T-helper 1 cell treated with Interleukin-12 subunit alpha and Interleukin-12 subunit beta and Interleukin-4 antibody, amounts not matched to agents 30 μg/mL and 1 μg/mL, for 36 hours (primary cell): Measurements from ENCODE around the gene UBE4A.
A peak's percentile ranks its signal among the peaks of the same experiment; 100 is the strongest.
"Not testable (repeated sequence)": the region's sequence is repeated elsewhere in the genome, so short reads cannot be mapped to it uniquely, and the experiment has no call there.

ENCODE experiments used
- H3K27ac Mint-ChIP-seq: one replicate; pipeline ENCODE4 v1.8.0; 2021; ENCODE audit warnings: mild to moderate bottlenecking, mixed read lengths
- H3K27me3 Mint-ChIP-seq: one replicate; pipeline ENCODE4 v1.8.0; 2021; ENCODE audit warnings: low read depth, mixed read lengths
- H3K36me3 Mint-ChIP-seq: one replicate; pipeline ENCODE4 v1.8.0; 2021; ENCODE audit warnings: low read depth, mixed read lengths
- H3K4me1 Mint-ChIP-seq: one replicate; pipeline ENCODE4 v1.8.0; 2021; ENCODE audit warnings: low read depth, mixed read lengths
- H3K4me3 Mint-ChIP-seq: one replicate; pipeline ENCODE4 v1.8.0; 2021; ENCODE audit warnings: mild to moderate bottlenecking, moderate library complexity, mixed read lengths
- H3K9me3 Mint-ChIP-seq: one replicate; pipeline ENCODE4 v1.8.0; 2021; ENCODE audit warnings: mixed read lengths

Gene UBE4A

DNA sequence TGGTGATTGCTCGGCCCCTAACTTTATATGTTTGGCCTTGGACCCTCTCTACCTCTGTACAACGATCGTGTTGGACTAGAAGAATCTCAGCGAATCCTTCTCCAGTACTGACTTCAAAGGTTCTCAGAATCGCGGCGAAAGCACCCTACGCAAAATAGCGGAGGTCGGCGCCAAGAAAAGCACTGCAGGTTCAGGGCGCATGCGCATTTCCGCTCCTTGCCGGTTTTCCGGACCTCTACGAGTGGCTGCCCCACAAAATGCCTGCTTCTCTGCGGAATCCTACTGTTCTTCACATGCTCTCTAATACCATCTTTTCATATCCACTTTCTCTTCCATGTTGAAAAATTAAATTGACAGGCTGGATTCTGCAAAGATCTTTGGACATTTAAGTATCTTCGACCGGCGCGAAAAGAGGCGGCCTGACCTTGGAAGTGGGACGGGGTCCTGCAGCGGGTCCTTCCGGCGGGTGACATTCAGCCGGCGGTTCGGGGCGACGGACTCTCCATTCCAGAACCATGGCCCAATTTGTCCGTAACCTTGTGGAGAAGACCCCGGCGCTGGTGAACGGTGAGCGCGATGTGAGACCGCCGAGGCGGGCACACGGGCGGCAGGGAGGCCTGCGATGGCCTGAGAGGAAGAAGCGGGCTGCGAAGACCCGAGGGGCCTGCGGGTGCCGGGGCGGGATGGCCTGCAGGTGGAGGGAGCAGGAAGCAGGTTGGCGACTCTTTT, 41.9 kb downstream of the UBE4A start, which contains the start of gene ATP5MG:
ATP5MG (plus strand) TSS at position 456 of the 729 bp plus-strand sequence; CDS start at position 516, 60 bp downstream.
- peak within 1 kb of the TSS; percentile 98 for H3K27ac Mint-ChIP-seq
- peaks cover 34% of the 10 kb centered on the region for H3K36me3 Mint-ChIP-seq
- H3K9me3 Mint-ChIP-seq = no peaks in the 10 kb centered on the region

DNA sequence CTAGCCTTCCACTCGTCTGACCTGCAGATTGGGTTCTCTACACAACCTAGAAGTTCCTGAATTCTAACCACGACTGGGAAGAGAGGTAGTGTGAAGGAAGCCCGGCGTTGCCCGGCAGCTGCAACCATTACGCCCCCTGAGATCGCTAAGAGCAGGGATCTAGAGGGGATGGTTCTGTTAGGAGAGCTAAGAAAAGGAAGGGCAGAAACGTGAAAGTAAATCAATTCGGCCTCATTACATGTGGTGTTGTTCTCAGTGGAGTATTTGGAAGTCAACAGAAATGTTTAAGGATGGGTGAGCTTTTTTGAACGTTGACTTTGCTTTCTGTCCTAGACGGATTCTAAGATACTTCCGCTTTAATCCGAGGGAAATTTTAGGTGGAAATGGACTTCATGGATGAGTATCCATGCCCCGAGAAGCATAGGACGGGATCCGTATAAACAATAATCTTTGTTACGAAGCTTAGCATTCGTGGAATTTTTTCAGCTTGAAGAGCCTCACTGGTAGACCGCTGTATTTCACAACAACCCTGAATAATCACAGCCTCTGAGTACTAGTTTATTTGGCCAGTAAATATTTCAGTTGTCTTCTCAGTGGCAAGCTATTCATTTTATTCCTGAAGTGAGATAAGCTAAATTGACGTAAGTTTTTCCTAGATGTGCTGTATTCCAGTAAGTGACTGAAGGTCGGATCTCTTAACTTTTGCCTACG, 42.6 kb downstream of the UBE4A start:
- peaks cover 30% of the 10 kb centered on the region for H3K36me3 Mint-ChIP-seq
- peak overlapping the region; percentile 98 for H3K27ac Mint-ChIP-seq
- no peaks in the 10 kb centered on the region for H3K9me3 Mint-ChIP-seq
- H3K4me1 Mint-ChIP-seq = peaks cover 51% of the 10 kb centered on the region
- peak overlapping the region; percentile 92 for H3K4me3 Mint-ChIP-seq
- H3K27me3 Mint-ChIP-seq = no peaks in the 10 kb centered on the region

More for the DNA sequence above, 41.9 kb downstream of the UBE4A start, which contains the start of gene ATP5MG:
- H3K27me3 Mint-ChIP-seq = no peaks in the 10 kb centered on the region
- peaks cover 56% of the 10 kb centered on the region for H3K4me1 Mint-ChIP-seq
- H3K4me3 Mint-ChIP-seq = peak within 1 kb of the TSS; percentile 92

DNA sequence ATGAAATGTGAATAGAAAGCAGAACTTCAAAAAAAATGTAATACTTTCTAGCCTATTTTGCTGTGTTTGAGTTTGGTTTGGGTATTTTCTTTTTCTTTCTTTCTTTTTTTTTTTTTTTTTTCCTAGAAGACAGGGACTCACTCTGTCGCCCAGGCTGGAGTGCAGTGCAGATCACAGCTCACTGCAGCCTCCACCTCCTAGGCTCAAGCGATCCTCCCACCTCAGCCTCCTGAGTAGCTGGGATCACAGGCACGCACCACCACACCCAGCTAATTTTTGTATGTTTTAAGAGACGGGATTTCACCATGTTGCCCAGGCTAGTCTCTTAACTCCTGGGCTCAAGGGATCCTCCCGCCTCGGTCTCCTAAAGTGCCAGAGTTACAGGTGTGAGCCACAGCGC, 43.2 kb downstream of the UBE4A start:
- peak overlapping the region; percentile 92 for H3K4me3 Mint-ChIP-seq

DNA sequence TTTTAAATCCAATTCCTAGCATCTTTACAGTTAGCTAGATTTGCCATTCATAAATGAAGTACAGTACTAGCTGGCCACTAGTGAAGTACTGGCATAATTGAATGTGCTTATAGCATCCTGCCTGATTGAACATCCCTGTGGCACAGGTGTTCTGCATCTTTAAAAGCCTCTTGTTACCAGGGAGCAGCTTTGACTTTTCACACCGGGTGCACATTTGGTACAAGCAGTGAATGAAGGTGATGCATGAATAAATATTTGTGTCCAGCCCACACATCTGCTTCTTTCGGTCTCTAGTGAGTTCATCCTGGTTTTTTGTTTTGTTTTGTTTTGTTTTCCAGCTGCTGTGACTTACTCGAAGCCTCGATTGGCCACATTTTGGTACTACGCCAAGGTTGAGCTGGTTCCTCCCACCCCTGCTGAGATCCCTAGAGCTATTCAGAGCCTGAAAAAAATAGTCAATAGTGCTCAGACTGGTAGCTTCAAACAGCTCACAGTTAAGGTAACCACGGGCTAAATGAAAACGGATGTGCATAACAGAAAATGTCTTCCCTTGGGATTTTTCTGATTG, 47.3 kb downstream of the UBE4A start:
- H3K36me3 Mint-ChIP-seq = peaks cover 35% of the 10 kb centered on the region
- no peak overlapping the region for H3K4me3 Mint-ChIP-seq
- H3K4me1 Mint-ChIP-seq = peaks cover 20% of the 10 kb centered on the region
- no peak overlapping the region for H3K27ac Mint-ChIP-seq
- no peaks in the 10 kb centered on the region for H3K9me3 Mint-ChIP-seq
- H3K27me3 Mint-ChIP-seq = no peaks in the 10 kb centered on the region

More for the DNA sequence above, 43.2 kb downstream of the UBE4A start:
- H3K27ac Mint-ChIP-seq = peak overlapping the region; percentile 98
- not testable (repeated sequence) for H3K9me3 Mint-ChIP-seq, H3K27me3 Mint-ChIP-seq
- peaks cover 46% of the 10 kb centered on the region for H3K4me1 Mint-ChIP-seq
- H3K36me3 Mint-ChIP-seq = peaks cover 28% of the 10 kb centered on the region

GRCh38 chr11:118410055-118410745, 50.8 kb downstream of the UBE4A start:
- Mint-ChIP-seq H3K4me3 (no peak overlapping the region), H3K4me1 (peaks cover 7% of the 10 kb centered on the region), H3K36me3 (peaks cover 23% of the 10 kb centered on the region), H3K27ac (no peak overlapping the region), H3K9me3 (no peaks in the 10 kb centered on the region), H3K27me3 (no peaks in the 10 kb centered on the region)

- Mint-ChIP-seq H3K27ac (no peak overlapping the region), H3K4me3 (no peak overlapping the region)
Observed at GRCh38 chr11:118411530-118411929, 52.1 kb downstream of the UBE4A start.

GRCh38 chr11:118412921-118413320, 53.5 kb downstream of the UBE4A start:
- no peak overlapping the region for H3K27ac Mint-ChIP-seq
- H3K4me1 Mint-ChIP-seq = peaks cover 1% of the 10 kb centered on the region
- no peaks in the 10 kb centered on the region for H3K9me3 Mint-ChIP-seq
- H3K4me3 Mint-ChIP-seq = no peak overlapping the region
- peaks cover 20% of the 10 kb centered on the region for H3K36me3 Mint-ChIP-seq
- H3K27me3 Mint-ChIP-seq = no peaks in the 10 kb centered on the region

More at GRCh38 chr11:118411530-118411929, 52.1 kb downstream of the UBE4A start:
- H3K27me3 Mint-ChIP-seq = no peaks in the 10 kb centered on the region
- no peaks in the 10 kb centered on the region for H3K9me3 Mint-ChIP-seq
- H3K36me3 Mint-ChIP-seq = peaks cover 20% of the 10 kb centered on the region
- H3K4me1 Mint-ChIP-seq = peaks cover 1% of the 10 kb centered on the region

GRCh38 chr11:118415062-118415738, 55.8 kb downstream of the UBE4A start:
- peaks cover 2% of the 10 kb centered on the region for H3K4me1 Mint-ChIP-seq

DNA sequence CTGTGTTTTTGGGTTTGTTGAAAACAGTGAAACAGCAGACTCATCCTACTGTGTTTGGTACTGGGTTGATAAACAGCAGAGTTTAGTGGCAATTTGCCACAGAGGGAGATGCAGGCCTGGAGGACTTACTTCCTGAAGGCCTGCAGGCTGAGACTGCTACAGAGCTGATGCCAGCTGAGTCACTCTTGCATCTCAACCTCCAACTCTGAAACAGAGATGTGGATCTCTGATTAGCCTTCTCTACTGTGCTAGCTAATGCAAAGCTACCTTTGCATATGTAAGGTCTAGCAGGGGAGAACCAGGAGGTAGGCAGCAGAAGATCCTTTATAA, 56.3 kb downstream of the UBE4A start:
- Mint-ChIP-seq H3K36me3 (peaks cover under 1% of the 10 kb centered on the region), H3K27ac (no peak overlapping the region), H3K4me1 (peaks cover 2% of the 10 kb centered on the region), H3K27me3 (no peaks in the 10 kb centered on the region), H3K9me3 (no peaks in the 10 kb centered on the region), H3K4me3 (no peak overlapping the region)

More at GRCh38 chr11:118415062-118415738, 55.8 kb downstream of the UBE4A start:
- Mint-ChIP-seq H3K27me3 (no peaks in the 10 kb centered on the region), H3K9me3 (no peaks in the 10 kb centered on the region), H3K4me3 (no peak overlapping the region), H3K27ac (no peak overlapping the region), H3K36me3 (peaks cover 4% of the 10 kb centered on the region)

- not testable (repeated sequence) for H3K9me3 Mint-ChIP-seq, H3K27ac Mint-ChIP-seq, H3K36me3 Mint-ChIP-seq, H3K4me3 Mint-ChIP-seq, H3K27me3 Mint-ChIP-seq, H3K4me1 Mint-ChIP-seq
Observed at GRCh38 chr11:118416900-118417299, 57.5 kb downstream of the UBE4A start.

- Mint-ChIP-seq H3K27me3 (no peaks in the 10 kb centered on the region), H3K4me3 (no peak overlapping the region), H3K4me1 (peaks cover 2% of the 10 kb centered on the region), H3K36me3 (no peaks in the 10 kb centered on the region), H3K9me3 (no peaks in the 10 kb centered on the region), H3K27ac (no peak overlapping the region)
Observed at GRCh38 chr11:118417801-118418200, 58.4 kb downstream of the UBE4A start.

GRCh38 chr11:118418766-118419165, 59.4 kb downstream of the UBE4A start:
- no peaks in the 10 kb centered on the region for H3K9me3 Mint-ChIP-seq
- peaks cover 2% of the 10 kb centered on the region for H3K4me1 Mint-ChIP-seq
- no peaks in the 10 kb centered on the region for H3K36me3 Mint-ChIP-seq
- H3K27ac Mint-ChIP-seq = no peak overlapping the region
- no peaks in the 10 kb centered on the region for H3K27me3 Mint-ChIP-seq
- no peak overlapping the region for H3K4me3 Mint-ChIP-seq

- Mint-ChIP-seq H3K27me3 (peaks cover 32% of the 10 kb centered on the region), H3K27ac (no peak overlapping the region), H3K9me3 (no peaks in the 10 kb centered on the region), H3K4me3 (no peak overlapping the region), H3K4me1 (peaks cover 7% of the 10 kb centered on the region), H3K36me3 (no peaks in the 10 kb centered on the region)
Observed at GRCh38 chr11:118427707-118428106, 68.3 kb downstream of the UBE4A start.

DNA sequence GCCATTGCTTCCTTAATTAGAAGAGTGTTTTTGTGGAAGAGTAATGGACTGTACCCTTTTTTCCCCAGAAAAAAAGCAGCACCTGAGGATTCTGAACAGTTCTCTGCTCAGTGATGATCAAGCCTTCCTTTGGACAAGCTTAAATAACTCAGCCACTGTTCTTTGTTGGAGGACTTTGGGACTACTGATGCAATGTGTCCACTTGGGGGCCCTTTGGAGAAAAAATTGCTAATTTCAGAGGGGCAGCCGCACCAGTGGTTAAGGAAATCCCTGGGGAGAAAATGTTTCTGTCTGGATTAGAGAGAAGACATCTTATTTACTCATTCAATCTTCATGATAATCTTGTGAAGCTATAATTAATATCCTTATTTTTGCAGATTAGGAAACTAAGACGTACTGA, 71.6 kb downstream of the UBE4A start:
- H3K4me1 Mint-ChIP-seq = peaks cover 27% of the 10 kb centered on the region
- H3K4me3 Mint-ChIP-seq = no peak overlapping the region
- H3K36me3 Mint-ChIP-seq = no peaks in the 10 kb centered on the region
- no peak overlapping the region for H3K27ac Mint-ChIP-seq
- H3K27me3 Mint-ChIP-seq = peaks cover 32% of the 10 kb centered on the region
- H3K9me3 Mint-ChIP-seq = no peaks in the 10 kb centered on the region
